ENCODE measurements around the gene FAF1.

The FAF1 gene

DNA sequence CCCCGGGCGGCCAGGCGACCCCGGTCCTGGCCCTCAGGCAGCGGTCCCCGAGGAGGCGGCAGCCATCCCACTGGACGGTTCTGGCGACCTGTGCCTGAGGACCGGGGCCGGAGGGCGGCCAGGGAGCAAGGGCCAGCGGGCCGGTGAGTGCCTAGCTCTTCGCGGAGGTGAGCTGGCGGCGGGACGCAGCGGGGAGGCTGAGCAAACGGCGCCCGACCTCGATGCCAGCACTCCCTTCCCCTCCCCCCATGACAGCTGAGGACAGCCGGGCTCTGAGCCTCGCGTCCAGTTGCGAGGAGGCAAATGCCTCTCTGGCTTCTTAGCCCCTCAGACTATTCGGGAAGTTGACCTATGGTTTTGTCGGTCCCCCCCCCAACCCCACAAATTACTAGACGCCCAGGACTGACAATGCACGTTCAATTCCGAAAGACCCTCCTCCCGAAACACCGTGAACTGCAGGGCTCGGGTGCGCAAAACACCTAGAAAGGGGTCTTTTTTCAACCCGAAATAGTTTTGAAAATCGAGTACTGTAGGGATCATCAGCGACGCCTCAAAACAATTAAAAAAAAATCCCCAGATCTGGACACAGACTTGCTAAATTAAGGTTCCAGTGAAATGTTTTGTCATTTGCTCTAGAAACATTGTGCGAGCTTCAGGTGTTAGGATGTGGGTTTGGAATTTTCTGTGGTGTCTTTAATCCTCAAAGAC lies 18.2 kb upstream of the FAF1 start:
- in situ Hi-C loops (cut with MboI; ENCODE audit: low sequenced_read_pairs), result no loop called here

GRCh38 chr1:50977575-50978143 lies 17.6 kb upstream of the FAF1 start:
- in situ Hi-C loops (cut with MboI; ENCODE audit: low sequenced_read_pairs), result no loop called here

DNA sequence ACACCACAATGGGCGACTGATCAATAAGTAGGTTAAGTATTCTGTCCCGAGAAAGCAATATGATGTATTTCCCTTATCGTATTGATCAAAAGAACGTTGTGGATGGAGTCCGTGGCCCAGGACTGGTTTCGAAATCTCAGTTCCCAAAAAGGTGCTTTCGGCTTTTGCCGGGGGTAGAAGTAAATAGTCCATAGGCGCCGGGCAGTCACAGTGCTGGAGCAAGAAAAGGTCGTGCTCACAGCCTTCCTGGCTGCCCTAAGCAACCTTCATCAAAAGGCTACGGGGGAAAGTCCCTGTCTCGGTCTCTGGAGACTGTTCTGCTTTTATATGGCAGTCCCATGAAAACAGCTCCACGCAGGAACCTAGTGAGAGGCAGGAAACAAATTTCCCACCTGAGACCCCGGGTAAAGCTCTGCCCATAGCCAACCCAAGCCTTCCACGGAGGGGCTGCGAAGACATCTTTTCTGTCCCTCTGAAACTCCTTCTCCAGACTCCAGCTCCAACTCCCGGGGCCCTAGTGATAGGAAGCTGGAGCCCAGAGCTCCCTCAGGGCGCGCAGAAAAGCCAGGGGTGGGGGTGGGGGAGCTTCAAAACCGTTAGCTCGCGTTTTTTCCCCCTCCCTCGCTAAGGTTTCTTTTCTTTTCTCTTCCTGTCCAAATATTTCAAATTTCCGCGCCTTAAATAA lies 17.0 kb upstream of the FAF1 start:
- in situ Hi-C loops (cut with MboI; ENCODE audit: low sequenced_read_pairs), result no loop called here

- in situ Hi-C loops (cut with MboI; ENCODE audit: low sequenced_read_pairs), result no loop called here
Observed at GRCh38 chr1:50976111-50976889, 16.2 kb upstream of the FAF1 start.

DNA sequence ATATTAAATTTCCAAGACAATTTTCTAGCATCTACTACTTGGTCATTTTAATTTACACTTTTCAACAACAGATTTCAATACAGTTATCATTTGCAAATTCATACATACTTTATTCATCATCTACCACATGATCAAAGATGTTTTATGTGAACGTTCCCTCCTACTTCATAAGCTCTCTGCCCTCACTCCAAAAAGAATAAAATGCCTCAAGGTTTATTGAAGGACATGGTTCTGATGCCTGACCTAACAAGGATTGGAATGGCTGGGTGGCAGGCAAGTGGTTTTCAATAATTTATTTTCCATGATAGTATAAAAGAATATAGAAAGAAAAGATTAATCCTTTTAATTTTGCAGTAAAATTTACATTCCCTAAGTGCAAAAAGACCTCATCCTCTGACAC lies 15.4 kb upstream of the FAF1 start:
- in situ Hi-C loops (cut with MboI; ENCODE audit: low sequenced_read_pairs), result no loop called here

- in situ Hi-C loops (cut with MboI; ENCODE audit: low sequenced_read_pairs), result no loop called here
Observed at GRCh38 chr1:50974618-50974935, 14.5 kb upstream of the FAF1 start.

DNA sequence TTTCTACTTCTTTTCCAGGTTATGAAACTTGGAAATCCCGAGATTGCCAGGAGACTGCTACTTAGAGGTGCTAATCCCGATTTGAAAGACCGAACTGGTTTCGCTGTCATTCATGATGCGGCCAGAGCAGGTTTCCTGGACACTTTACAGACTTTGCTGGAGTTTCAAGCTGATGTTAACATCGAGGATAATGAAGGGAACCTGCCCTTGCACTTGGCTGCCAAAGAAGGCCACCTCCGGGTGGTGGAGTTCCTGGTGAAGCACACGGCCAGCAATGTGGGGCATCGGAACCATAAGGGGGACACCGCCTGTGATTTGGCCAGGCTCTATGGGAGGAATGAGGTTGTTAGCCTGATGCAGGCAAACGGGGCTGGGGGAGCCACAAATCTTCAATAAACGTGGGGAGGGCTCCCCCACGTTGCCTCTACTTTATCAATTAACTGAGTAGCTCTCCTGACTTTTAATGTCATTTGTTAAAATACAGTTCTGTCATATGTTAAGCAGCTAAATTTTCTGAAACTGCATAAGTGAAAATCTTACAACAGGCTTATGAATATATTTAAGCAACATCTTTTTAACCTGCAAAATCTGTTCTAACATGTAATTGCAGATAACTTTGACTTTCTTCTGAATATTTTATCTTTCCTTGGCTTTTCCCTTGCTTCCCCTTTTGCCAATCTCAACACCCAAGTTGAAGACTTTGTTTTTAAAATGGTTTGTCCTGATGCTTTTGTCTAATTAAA lies 14.0 kb upstream of the FAF1 start:
- in situ Hi-C loops (cut with MboI; ENCODE audit: low sequenced_read_pairs), result no loop called here

- in situ Hi-C loops (cut with MboI; ENCODE audit: low sequenced_read_pairs), result no loop called here
Observed at GRCh38 chr1:50973255-50973654, 13.2 kb upstream of the FAF1 start.

- in situ Hi-C loops (cut with MboI; ENCODE audit: low sequenced_read_pairs), result no loop called here
Observed at GRCh38 chr1:50972766-50973165, 12.7 kb upstream of the FAF1 start.

GRCh38 chr1:50971748-50972305 lies 11.8 kb upstream of the FAF1 start:
- in situ Hi-C loops (cut with MboI; ENCODE audit: low sequenced_read_pairs), result no loop called here

- in situ Hi-C loops (cut with MboI; ENCODE audit: low sequenced_read_pairs), result no loop called here
Observed at GRCh38 chr1:50970931-50971582, 11.0 kb upstream of the FAF1 start.

- in situ Hi-C loops (cut with MboI; ENCODE audit: low sequenced_read_pairs), result no loop called here
Observed at GRCh38 chr1:50970509-50970887, 10.4 kb upstream of the FAF1 start.

DNA sequence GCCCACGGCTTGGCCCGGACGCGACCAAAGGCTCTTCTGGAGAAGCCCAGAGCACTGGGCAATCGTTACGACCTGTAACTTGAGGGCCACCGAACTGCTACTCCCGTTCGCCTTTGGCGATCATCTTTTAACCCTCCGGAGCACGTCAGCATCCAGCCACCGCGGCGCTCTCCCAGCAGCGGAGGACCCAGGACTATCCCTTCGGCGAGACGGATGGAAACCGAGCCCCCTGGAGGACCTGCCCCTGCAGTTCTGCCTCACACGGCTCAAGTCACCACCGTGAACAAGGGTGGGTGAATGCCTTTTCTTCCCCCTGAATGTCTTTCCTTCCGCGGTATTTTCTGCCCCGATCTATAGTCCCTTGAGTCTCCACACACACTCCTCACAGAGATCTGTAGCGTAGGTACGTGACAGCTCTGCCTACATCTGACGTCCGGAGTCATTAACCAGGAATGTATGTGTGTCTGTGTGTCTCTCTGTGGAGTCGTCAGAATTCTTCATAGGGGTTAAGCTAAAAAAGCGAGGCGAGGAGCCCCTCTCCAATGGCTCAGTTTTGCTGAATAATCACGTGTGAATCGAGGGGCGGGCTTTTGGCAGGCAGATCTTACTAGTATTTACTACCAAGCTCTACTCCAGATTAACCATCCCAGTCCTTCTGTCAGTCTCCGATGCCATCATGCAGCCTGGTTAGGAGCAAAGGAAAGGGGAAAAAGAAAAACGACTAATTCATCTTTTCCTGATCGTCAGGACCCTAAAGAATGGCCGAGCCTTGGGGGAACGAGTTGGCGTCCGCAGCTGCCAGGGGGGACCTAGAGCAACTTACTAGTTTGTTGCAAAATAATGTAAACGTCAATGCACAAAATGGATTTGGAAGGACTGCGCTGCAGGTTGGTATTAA lies 9.8 kb upstream of the FAF1 start, which contains the start of gene CDKN2C:
Gene CDKN2C, plus strand, starts transcription at position 635 of the 898 bp plus-strand sequence. Its CDS starts 124 bp downstream, at position 759.
- in situ Hi-C loops (cut with MboI; ENCODE audit: low sequenced_read_pairs), result no loop called here

GRCh38 chr1:50968821-50969610 lies 8.9 kb upstream of the FAF1 start:
- in situ Hi-C loops (cut with MboI; ENCODE audit: low sequenced_read_pairs), result no loop called here

DNA sequence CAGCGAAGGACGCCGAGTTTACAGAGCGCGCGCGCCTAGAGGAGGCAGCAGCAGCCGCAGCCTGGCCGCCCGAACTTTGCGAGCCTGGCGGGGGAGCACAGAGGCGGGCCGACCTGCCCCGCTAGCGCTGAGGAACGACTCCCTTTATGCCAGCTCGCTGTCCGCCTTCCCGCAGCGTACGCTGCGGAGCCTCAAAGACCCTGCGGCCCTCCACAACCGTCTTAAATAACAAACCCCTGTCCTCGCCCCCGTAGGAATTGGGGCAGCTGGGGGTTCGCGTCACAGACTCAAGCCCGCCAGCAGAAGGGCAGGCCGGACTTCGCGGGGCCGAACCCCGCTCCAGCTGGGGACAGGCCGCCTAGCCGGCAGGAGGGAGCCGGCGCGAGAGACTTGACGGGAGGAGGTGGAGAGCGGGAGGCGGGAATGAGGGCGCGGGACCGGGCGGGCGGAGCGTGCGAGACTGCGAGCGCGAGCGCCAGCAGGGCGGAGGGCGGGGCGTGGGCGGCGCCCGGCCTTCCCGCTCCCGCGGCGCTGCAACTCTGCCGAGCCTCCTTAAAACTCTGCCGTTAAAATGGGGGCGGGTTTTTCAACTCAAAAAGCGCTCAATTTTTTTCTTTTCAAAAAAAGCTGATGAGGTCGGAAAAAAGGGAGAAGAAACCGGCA lies 8.2 kb upstream of the FAF1 start:
- in situ Hi-C loops (cut with MboI; ENCODE audit: low sequenced_read_pairs), result no loop called here

DNA sequence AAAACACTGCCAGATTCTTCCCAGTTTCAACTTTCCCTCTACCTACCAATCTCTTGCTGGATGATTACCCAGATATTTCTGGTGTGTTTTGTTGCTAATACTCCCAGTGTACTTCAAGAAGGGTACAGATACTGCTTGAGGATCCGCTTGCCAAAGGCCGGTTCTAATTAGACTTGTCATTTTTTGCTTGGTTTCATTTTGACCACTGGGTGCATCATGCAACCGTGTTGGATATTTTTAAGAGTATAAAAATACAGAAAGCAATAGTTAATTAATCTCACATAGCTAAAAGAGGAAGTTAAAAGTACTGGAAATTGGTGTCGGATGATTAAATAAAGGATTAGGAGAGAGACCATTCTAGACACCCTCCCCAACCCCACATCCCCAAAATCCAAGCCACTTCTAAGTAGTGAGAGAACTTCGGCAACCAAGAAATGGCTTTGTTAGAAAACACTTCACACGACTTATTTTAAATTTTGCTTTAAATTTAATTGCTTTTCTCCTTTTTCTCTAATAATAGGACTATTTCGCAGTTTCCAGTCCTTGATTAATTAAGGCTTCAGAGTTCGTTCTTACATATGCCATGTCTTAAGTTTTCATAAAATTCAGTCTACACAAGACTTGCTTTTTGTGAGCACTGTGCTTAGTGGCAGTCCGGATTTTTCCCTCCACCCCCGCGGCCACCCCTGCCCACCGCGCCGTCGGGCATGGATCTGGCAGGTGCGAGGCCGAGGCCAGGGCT lies 7.5 kb upstream of the FAF1 start:
- in situ Hi-C loops (cut with MboI; ENCODE audit: low sequenced_read_pairs), result no loop called here

DNA sequence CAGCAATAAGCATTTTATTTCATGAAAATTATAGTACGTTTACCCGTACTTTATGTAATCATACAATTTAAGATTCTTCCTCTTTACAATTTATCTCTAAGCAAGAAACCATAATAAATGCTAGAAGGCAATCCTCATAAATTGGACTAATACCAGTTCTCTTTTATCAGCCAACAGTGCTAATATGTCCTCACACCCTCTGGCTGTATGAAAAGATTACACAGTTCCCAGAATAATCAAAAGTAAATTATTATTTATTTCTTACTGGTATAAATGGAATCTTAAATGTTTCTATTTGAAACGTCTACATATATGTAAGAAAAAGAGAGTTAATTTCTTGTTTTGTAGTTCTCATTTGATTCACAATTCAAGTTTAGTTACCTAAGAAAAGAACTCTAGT lies 6.9 kb upstream of the FAF1 start:
- in situ Hi-C loops (cut with MboI; ENCODE audit: low sequenced_read_pairs), result no loop called here

All from hTERT RPE-1 (cell line).